Right atrium auricular region (tissue), 2 donors: ENCODE measurements around the gene IL17D. TPM values are rescaled to one million over a fixed set of nuclear protein-coding genes. Genes with fewer than 3 reads are reported as not detected.
A peak's percentile ranks its signal among the peaks of the same experiment; 100 is the strongest.

Experiments used
- DNase-seq: peaks from one replicate; pipeline ENCODE4 v3.0.0-alpha.2; 2019; ENCODE audit warnings: low spot score
- H3K27ac ChIP-seq, 2 donors: fragments of 200-600 bp; sonication (generic); 1 replicate in 1 of 2; 2 replicates in 1 of 2; pipeline ENCODE4 v1.5.1; 2016 to 2019
- H3K27me3 ChIP-seq, 2 donors: fragments of 200-600 bp; sonication (generic); one replicate each; pipeline versions ENCODE4 v1.5.1 to v1.6.0; 2017 to 2019
- H3K36me3 ChIP-seq: fragments of 200-600 bp; sonication (generic); one replicate; pipeline ENCODE4 v1.5.1; 2016
- H3K4me1 ChIP-seq, 2 donors: fragments of 200-600 bp; sonication (generic); one replicate each; pipeline versions ENCODE4 v1.5.1 to v1.6.0; 2017 to 2019
- H3K4me3 ChIP-seq, 2 donors: fragments of 200-600 bp; sonication (generic); 1 replicate in 1 of 2; 2 replicates in 1 of 2; pipeline ENCODE4 v1.5.1; 2017 to 2019; ENCODE audit warnings: mild to moderate bottlenecking in 1 of 2, moderate library complexity in 1 of 2
- H3K9me3 ChIP-seq, 2 donors: fragments of 200-600 bp; sonication (generic); one replicate each; pipeline ENCODE4 v1.5.1; 2019
- total RNA-seq, 2 donors: library from RNA; depleted of rRNA; stranded (reverse); fragments of >200 nt; gene quantifications; one replicate each; pipeline ENCODE4 v1.1.0, GENCODE V29; 2016
- TF ChIP-seq, protein P1 (sequence below), 2 donors: fragments of 200-600 bp; sonication (generic); IDR thresholded peaks; one replicate each; pipeline ENCODE4 v1.5.1; 2019; ENCODE audit warnings: antibody characterized with exemption in 2 of 2

IL17D gene
- total RNA-seq, 2 donors from 2014 or later: 1.9 to 2.5 TPM

DNA sequence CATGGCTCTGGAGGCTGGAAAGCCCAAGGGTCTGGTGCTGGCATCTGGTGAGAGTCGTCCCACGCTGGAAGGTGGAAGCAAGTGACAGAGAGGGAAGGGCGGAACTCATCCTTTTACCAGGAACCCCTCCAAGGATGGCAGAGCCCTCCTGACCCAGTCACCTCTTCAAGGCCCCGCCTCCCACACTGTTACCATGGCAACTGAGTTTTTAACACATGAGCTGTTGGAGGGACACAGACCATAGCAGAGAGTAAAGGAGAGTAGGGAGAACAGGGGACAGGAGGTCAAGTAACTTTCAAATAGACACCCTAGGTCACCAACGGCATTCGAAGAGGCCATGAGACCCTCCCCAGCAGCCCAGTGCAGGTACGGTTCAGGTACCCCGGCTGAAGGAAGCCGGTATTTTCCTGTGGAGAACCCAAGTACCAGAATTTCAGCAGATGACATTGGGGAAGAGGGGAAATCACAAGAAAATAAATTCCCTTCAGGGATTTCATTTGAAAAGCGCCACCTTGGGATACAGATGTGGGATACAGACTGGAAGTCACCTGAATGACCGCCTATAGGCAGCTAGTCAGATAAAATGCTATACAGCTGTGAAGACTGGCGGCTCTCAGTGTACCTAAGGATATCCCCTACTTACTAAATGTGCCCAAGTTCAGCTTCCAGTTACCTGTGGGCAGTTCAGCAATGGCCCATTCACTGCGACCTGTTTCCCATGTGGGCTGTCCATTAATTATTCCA is 8.0 kb downstream of the IL17D start:
- TF ChIP-seq, protein P1, sequence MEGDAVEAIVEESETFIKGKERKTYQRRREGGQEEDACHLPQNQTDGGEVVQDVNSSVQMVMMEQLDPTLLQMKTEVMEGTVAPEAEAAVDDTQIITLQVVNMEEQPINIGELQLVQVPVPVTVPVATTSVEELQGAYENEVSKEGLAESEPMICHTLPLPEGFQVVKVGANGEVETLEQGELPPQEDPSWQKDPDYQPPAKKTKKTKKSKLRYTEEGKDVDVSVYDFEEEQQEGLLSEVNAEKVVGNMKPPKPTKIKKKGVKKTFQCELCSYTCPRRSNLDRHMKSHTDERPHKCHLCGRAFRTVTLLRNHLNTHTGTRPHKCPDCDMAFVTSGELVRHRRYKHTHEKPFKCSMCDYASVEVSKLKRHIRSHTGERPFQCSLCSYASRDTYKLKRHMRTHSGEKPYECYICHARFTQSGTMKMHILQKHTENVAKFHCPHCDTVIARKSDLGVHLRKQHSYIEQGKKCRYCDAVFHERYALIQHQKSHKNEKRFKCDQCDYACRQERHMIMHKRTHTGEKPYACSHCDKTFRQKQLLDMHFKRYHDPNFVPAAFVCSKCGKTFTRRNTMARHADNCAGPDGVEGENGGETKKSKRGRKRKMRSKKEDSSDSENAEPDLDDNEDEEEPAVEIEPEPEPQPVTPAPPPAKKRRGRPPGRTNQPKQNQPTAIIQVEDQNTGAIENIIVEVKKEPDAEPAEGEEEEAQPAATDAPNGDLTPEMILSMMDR (IDR thresholded peaks at IDR 0.05): peak in 1 of 2 donors; percentile 16
- Histone ChIP-seq H3K4me1 (peaks cover 0 to 24% of the 10 kb centered on the region in 2 donors), H3K4me3 (no peak overlapping the region), H3K36me3 (no peaks in the 10 kb centered on the region), H3K27ac (no peak overlapping the region), H3K9me3 (no peaks in the 10 kb centered on the region), H3K27me3 (no peaks in the 10 kb centered on the region)
- peak; percentile 56 for DNase-seq

GRCh38 chr13:20713014-20713376 is 9.5 kb downstream of the IL17D start:
- H3K4me3 ChIP-seq: peak overlapping the region in 1 of 2 donors; percentile 33
- H3K27ac ChIP-seq: peak overlapping the region; percentile 75 to 78
- TF ChIP-seq, protein P1 (IDR thresholded peaks at IDR 0.05): no peak
- no peaks in the 10 kb centered on the region for H3K27me3 ChIP-seq
- H3K36me3 ChIP-seq: no peaks in the 10 kb centered on the region
- H3K9me3 ChIP-seq: no peaks in the 10 kb centered on the region
- DNase-seq: peak; percentile 59
- H3K4me1 ChIP-seq: peaks cover 0 to 24% of the 10 kb centered on the region in 2 donors

- DNase-seq: peak; percentile 88
- peaks cover 0 to 24% of the 10 kb centered on the region in 2 donors for H3K4me1 ChIP-seq
- TF ChIP-seq, protein P1 (IDR thresholded peaks at IDR 0.05): no peak
- H3K36me3 ChIP-seq: no peaks in the 10 kb centered on the region
- no peak overlapping the region for H3K4me3 ChIP-seq
- no peaks in the 10 kb centered on the region for H3K27me3 ChIP-seq
- no peaks in the 10 kb centered on the region for H3K9me3 ChIP-seq
- H3K27ac ChIP-seq: peak overlapping the region; percentile 75 to 78
These were observed 10.3 kb downstream of the IL17D start for GRCh38 chr13:20713751-20714150.

GRCh38 chr13:20714161-20714560 is 10.7 kb downstream of the IL17D start:
- no peak overlapping the region for H3K4me3 ChIP-seq
- peaks cover 0 to 24% of the 10 kb centered on the region in 2 donors for H3K4me1 ChIP-seq
- H3K36me3 ChIP-seq: no peaks in the 10 kb centered on the region
- peak overlapping the region; percentile 75 to 78 for H3K27ac ChIP-seq
- TF ChIP-seq, protein P1 (IDR thresholded peaks at IDR 0.05): no peak
- H3K27me3 ChIP-seq: no peaks in the 10 kb centered on the region
- H3K9me3 ChIP-seq: no peaks in the 10 kb centered on the region
- DNase-seq: no peak

- no peaks in the 10 kb centered on the region for H3K36me3 ChIP-seq
- DNase-seq: peak; percentile 82
- peak overlapping the region; percentile 75 to 78 for H3K27ac ChIP-seq
- H3K9me3 ChIP-seq: no peaks in the 10 kb centered on the region
- TF ChIP-seq, protein P1 (IDR thresholded peaks at IDR 0.05): no peak
- H3K27me3 ChIP-seq: no peaks in the 10 kb centered on the region
- H3K4me1 ChIP-seq: peaks cover 0 to 24% of the 10 kb centered on the region in 2 donors
- no peak overlapping the region for H3K4me3 ChIP-seq
These were observed 11.2 kb downstream of the IL17D start for GRCh38 chr13:20714563-20715329.
